GM19035 (cell line): ENCODE measurements around the gene CNPY1.

Experiments used
- ATAC-seq: cut with Tn5 transposase; IDR thresholded peaks from one replicate; pipeline ENCODE4 v1.9.1; 2021; ENCODE audit not compliant: unreplicated experiment

The CNPY1 gene

GRCh38 chr7:155560196-155560885, 14.0 kb upstream of the CNPY1 start:
- ATAC-seq = no peak

DNA sequence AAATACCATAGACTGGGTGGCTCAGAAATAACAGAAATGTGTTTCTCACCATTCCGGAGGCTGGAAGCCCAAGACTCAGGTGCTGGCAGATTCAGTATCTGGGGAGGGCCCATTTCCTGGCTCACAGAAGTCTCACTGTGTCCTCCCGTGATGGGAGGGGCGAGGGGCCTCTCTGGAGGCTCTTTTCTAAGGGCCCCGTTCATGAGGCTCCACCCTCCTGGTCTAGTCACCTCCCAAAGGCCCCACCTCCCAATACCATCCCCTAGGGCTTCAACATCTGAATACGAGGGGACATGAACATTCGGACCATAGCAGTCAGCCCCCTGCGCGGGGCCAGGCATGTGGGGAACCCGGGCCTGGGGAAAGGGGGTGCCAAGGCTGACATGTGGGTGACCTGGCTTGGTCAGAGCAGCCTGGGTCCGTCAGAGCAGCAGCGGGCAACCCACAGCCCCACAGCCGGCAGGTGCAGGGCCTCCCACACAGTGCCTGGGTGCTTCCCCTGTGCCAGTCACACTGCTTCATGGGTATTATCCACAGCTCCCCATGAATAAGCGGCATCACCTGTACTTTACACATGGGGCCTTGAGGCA, 13.3 kb upstream of the CNPY1 start:
- no peak for ATAC-seq

DNA sequence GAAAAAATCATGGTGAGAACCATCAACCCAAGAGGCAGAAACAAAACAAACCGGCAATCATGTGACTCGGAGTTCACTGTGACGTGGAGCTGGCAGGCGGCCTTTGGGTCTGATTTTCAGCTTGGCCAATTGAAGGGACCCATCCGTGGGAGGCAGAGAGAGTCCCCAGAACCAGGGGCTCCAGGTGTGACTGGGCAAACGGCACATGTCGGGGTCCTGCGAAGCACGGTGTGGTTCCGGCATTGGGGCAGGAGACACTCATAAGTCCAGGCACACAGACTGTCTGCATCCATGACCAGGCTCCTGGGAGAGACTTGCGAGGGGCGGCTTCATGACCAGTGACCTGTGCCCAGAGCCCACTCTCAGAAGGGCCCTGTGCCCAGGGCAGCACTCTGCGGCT, 12.6 kb upstream of the CNPY1 start:
- no peak for ATAC-seq

- ATAC-seq = no peak
Observed at GRCh38 chr7:155558351-155558750, 12.0 kb upstream of the CNPY1 start.

GRCh38 chr7:155557778-155558177, 11.4 kb upstream of the CNPY1 start:
- no peak for ATAC-seq

GRCh38 chr7:155556763-155557162, 10.4 kb upstream of the CNPY1 start:
- ATAC-seq = no peak

DNA sequence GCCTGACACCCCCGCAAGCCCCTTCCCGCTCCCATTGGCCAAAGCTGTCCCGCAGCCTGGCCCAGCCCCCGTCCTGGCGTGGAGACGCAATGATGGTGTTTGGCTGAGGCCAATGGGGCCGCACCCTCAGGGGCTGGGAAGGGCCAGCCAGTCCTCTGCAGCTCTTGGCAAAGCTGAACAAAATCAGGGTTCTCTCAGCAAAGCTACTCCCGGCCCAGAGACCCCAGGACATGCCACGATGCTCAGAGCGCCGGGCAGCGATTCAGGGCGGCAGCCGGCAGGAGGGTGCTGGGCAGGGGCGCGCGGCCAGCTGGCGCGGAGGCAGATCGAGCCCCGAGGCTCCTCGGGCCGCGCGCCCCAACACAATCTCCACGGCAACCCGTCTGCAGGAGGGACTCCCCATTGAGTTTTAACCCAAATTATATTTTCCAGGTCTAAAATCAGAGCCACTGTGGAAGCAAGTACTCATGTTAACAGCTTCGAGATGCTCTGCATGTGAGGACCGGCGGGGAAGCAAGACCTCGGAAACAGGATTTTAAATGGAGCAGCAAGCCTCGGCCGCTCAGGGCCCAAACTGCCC, 8.8 kb upstream of the CNPY1 start:
- no peak for ATAC-seq

- ATAC-seq = no peak
Observed at GRCh38 chr7:155553871-155554270, 7.5 kb upstream of the CNPY1 start.

DNA sequence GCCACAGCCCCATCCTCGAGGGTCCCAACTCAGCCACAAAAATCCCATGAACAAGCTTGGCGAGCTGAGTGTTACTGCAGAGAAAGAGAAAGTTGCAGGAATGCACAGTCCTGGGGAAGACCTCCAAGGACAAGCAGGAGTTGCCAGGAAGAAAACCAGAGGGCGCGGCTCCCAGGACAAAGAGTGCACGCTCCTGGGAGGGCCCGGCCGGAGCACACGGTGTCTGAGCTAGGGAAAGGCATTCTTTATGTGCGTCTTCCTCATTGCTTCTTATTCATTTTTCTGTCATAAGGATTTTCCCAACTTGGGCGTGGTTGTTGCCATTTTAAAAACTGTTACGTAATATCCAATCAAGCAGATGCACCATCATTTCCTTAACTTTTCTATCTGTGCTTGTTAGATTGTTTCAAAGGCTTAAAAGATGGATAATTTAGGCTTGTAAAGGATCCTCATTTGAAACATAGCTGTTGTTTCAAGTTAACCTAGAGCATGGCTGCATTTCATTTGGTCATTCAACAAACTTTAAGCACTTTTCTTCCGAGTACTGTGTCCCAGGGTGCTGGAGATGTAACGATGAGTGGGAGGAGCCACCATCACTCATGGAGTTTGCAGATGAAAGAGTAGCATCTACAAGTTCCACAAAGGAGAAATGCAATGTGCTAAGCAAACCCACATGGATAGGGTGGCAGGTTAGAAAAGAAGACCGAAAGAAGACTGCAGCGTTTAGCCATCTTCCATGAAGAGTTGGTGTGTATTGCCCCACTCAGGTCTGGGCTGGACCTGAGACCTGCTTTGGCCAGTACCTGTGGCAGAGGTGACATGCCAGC, 5.6 kb upstream of the CNPY1 start:
- ATAC-seq = no peak

DNA sequence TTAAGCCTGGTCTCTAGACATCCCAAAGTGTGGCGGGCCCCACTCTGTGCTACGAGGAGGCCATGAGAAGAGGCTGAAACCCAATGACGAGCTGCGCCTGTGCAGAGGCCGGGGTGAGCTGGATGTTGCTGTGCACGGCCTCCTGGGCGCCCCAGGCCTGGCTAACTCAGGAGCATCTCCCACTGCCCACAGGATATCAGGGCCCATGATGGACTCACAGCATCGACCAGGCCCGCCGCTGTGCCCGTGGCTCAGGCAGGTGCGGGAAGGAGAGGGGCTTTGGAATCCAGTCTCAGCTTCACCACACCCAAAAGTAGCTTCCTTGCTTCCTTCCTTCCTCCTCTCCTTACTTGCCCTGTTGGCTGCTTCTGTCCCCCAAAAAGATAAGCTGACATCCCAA, 4.6 kb upstream of the CNPY1 start:
- no peak for ATAC-seq

DNA sequence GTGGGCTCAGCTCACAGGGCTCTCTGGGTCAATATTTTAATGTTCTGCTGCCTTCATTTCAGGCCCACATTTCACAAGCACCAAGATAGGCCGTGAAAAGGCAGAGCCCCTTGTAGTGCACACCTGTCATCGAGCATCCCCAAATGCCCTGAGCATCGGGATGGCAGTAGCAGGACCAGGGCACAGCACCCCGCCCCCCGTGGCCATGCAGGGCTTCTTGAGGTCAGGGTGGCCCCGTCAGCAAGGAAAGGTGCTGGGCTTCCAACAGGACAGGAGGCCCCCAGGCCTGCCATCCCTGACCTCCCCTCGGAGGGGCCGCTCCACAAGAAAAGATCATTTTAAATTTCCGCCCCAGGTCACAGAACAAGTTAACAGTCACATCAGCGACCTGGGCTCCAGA, 2.9 kb upstream of the CNPY1 start:
- no peak for ATAC-seq

- ATAC-seq = no peak
Observed at GRCh38 chr7:155547161-155547791, 917 bp upstream of the CNPY1 start.

DNA sequence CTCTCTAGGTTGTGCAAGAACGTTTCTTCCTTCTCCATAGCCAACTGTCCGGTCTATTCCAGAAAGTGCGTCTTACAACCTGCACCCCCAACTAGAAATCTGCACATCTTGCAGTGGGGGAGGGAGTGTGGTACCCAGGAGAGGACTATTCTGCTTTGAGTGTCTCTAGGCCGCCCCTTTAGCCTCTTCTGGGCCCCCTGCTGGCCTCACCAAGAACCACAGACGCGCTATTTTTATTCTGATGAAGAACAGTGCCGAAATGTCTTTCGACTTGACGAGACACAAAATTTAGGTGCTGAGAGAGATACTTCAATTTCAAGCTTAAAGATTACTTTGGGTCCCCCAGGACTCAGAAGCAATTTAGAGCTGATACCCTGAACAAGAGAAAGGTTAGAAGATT, 1.0 kb downstream of the CNPY1 start:
- no peak for ATAC-seq

GRCh38 chr7:155544485-155544884, 1.9 kb downstream of the CNPY1 start:
- no peak for ATAC-seq

DNA sequence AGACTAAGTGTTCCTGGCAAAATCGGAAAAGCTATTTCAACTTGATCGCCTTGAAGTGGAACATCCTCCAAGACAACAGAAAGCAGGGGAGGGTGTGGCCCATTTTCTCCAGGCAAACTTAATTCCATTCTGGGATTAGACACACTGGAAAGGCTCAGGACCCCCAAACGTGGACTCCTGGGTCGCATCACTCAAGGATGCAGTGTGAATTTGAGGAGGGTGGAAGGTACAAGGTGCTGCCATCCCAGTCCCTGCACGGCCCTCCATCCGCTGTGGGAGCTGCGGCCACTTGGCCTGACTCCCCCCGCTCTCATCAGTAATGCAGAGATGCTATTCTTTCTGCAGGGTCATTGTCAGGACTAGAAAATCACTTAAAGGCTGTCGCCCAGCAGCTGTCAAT, 2.4 kb downstream of the CNPY1 start:
- ATAC-seq = no peak

DNA sequence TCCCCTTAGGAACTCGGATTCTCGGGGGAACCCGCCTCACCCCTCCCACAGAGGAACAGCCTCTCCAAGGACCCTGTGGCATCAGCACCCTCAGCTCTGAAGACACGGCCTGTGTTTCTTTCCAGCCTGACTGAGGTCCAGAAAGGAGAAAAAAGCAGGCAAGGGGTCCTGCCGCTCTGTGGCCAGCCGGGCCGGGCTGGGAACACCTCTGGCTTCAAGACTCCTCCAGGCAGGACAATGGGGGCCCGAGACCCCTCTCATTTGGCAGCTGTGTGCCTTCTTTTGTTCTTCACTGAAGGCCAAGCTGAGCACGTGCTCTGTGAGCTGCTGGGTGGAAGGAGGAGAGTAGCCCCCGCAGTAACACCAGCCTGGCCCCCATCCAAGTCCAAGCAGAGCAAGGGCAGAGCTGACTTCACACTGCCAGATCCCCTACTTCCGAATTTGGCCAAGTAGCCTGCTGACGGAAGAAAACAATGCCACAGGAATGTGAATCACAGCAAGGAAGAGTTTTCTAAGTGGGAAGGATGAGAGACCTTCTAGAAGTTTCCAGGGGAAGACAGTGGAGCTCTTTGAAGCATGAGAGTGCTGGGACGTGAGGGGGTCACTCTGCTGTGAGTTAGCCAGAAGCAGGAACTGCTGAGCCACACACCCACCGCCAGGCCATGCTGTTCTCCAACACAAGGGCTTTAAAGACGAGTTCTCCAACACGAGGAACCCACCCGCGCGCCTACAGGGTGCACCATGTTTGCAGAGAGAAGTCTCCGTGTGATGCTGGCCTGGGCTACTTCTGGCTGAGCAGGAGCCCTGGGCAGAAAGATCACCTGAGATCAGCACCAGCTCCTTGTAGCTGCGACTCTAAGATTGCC, 3.1 kb downstream of the CNPY1 start:
- no peak for ATAC-seq

GRCh38 chr7:155541986-155542675, 4.2 kb downstream of the CNPY1 start:
- no peak for ATAC-seq

- no peak for ATAC-seq
Observed at GRCh38 chr7:155540553-155540952, 5.8 kb downstream of the CNPY1 start.

- no peak for ATAC-seq
Observed at GRCh38 chr7:155538293-155538692, 8.1 kb downstream of the CNPY1 start.

GRCh38 chr7:155536451-155536850, 9.9 kb downstream of the CNPY1 start:
- no peak for ATAC-seq
